Small intestine (tissue), 7 donors: ENCODE data around the gene CDH8. TPM values are rescaled to one million over a fixed set of nuclear protein-coding genes. Genes with fewer than 3 reads are reported as not detected.
"Not testable (repeated sequence)": the region's sequence is repeated elsewhere in the genome, so short reads cannot be mapped to it uniquely, and the experiment has no call there.

Source experiments
- DNase-seq, 2 donors: peaks; one replicate each; pipeline versions ENCODE4 v3.0.0 to v3.0.0-alpha.2; 2013
- FAIRE-seq: peaks from 2 replicates; lab custom pipeline; 2012; peaks lifted over from hg19 to GRCh38; lab: Jason Lieb, UNC
- H3K27ac ChIP-seq, 3 donors: one replicate each; pipeline ENCODE4 v1.5.1; 2013; ENCODE audit warnings: low read length in 2 of 3, mild to moderate bottlenecking in 2 of 3, control low read depth in 1 of 3, inconsistent platforms in 1 of 3, low read depth in 1 of 3, moderate library complexity in 1 of 3
- H3K27me3 ChIP-seq, 3 donors: one replicate each; pipeline ENCODE4 v1.6.1; 2013; ENCODE audit warnings: low read length in 3 of 3, inconsistent platforms in 1 of 3; ENCODE audit not compliant: control insufficient read depth in 3 of 3, insufficient read depth in 3 of 3
- H3K36me3 ChIP-seq, 3 donors: one replicate each; pipeline ENCODE4 v1.6.1; 2013; ENCODE audit warnings: low read length in 3 of 3, inconsistent platforms in 1 of 3, low read depth in 1 of 3, mild to moderate bottlenecking in 1 of 3, moderate library complexity in 1 of 3; ENCODE audit not compliant: control insufficient read depth in 3 of 3, insufficient read depth in 2 of 3
- H3K4me1 ChIP-seq, 3 donors: one replicate each; pipeline ENCODE4 v1.6.1; 2013; ENCODE audit warnings: low read length in 2 of 3, inconsistent platforms in 1 of 3, low read depth in 1 of 3, mild to moderate bottlenecking in 1 of 3, moderate library complexity in 1 of 3; ENCODE audit not compliant: control insufficient read depth in 3 of 3, insufficient read depth in 2 of 3
- H3K4me3 ChIP-seq, 3 donors: one replicate each; pipeline ENCODE4 v1.5.1; 2013; ENCODE audit warnings: low read length in 3 of 3, control low read depth in 1 of 3, inconsistent platforms in 1 of 3, low read depth in 1 of 3, mild to moderate bottlenecking in 1 of 3, moderate library complexity in 1 of 3
- H3K9me3 ChIP-seq, 2 donors: one replicate each; pipeline ENCODE4 v1.6.1; 2013; ENCODE audit warnings: low read depth in 1 of 2, low read length in 1 of 2; ENCODE audit not compliant: control insufficient read depth in 2 of 2, insufficient read depth in 1 of 2
- WGBS, 3 donors: extraction: QIAGEN DNeasy Blood & Tissue Kit; methylation state at CpG; one replicate each; pipeline ENCODE4 v1.1.7; 2013; 5-methylcytosine and 5-hydroxymethylcytosine counted together
- polyA plus RNA-seq, 4 donors: library from polyadenylated mRNA; stranded (reverse) in 3 of 4; unstranded in 1 of 4; fragments of 200-250 nt in 3 of 4; fragments of 120-200 nt in 1 of 4; gene quantifications; one replicate each; pipeline versions ENCODE4 v1.2.1 to v1.2.3, GENCODE V29; 2013
- donor health status: healthy with polysubstance abuse.
- donor health status: control.
- donor health status: control.
- donor health status: Bipolar disorder and iron deficiency.
- donor health status: healthy.

Gene CDH8
- polyA plus RNA-seq, 4 donors: 1.1 TPM; not detected in 2

DNA sequence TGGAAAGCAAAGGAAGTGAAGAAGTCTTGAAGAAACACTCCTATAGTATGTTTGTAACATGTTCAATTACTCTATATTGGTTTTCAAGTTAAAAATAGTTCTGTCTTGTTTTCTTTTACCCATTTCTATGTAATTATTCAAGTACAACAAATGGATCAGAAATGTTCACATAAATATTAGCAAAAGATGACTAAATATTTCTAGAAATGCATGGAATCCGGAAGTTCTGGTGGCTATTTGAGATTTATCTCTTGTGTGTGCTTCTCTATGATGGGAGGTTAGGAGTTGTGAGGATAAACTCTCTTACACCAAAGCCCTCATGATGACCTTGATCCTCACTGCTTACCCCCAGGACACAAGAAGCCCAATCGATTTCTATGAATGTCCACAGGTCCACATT, 237.5 kb downstream of the CDH8 start:
- 43 to 73% (median 53%) methylated on average over 2 of the region's 2 CpGs for WGBS, 3 donors
- no peak for DNase-seq
- Histone ChIP-seq H3K4me1 (no peaks in the 10 kb centered on the region), H3K36me3 (no peaks in the 10 kb centered on the region), H3K9me3 (no peaks in the 10 kb centered on the region), H3K27ac (no peak overlapping the region), H3K27me3 (no peaks in the 10 kb centered on the region), H3K4me3 (no peak overlapping the region)
- FAIRE-seq: no peak

- H3K36me3 ChIP-seq: no peaks in the 10 kb centered on the region
- no peaks in the 10 kb centered on the region for H3K27me3 ChIP-seq
- H3K9me3 ChIP-seq: no peaks in the 10 kb centered on the region
- DNase-seq: no peak
- H3K4me1 ChIP-seq: no peaks in the 10 kb centered on the region
- no peak overlapping the region for H3K4me3 ChIP-seq
- H3K27ac ChIP-seq: no peak overlapping the region
- no peak for FAIRE-seq
- 56 to 80% (median 59%) methylated on average over 1 of the region's 1 CpG for WGBS, 3 donors
These were observed 238.2 kb downstream of the CDH8 start for GRCh38 chr16:61797961-61798507.

GRCh38 chr16:61797296-61797795, 238.9 kb downstream of the CDH8 start:
- no peaks in the 10 kb centered on the region for H3K4me1 ChIP-seq
- no peak for FAIRE-seq

DNA sequence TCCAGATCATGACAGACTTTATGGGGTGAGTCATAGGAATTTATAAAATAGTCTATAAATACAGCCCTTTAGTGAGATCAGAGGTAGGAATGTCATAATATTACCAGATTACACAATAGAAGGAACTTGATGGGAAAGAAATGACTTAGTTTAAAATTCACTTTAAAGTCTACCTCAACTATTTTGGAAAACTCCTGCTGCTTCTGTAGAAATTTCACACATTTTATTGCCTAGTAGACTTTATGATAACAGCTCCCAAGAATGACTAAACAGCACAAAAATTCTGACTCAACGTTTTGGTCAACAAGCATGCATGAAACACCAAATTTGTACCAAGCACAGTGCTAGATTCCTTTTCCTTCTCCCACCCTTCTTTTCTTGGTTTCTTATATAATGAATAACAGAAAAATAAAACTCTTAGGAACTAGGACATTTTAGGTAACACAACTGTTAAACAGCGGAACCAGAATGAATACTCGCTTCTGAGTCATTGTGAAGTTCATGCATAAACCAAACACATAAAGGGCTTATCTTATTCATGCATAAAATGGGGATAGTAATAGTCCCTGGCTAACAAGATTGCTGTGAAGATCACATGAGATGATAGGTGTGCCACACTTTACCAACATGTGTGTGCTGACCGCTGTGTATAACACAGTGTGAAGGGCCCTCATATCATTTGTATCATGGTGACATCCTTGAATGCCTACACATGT, 243.9 kb downstream of the CDH8 start:
- H3K36me3 ChIP-seq: no peaks in the 10 kb centered on the region
- H3K9me3 ChIP-seq: no peaks in the 10 kb centered on the region
- FAIRE-seq: no peak

More at GRCh38 chr16:61797296-61797795, 238.9 kb downstream of the CDH8 start:
- DNase-seq: no peak
- H3K4me3 ChIP-seq: no peak overlapping the region
- 46 to 63% (median 51%) methylated on average over 3 of the region's 3 CpGs for WGBS, 3 donors
- H3K27me3 ChIP-seq: no peaks in the 10 kb centered on the region
- H3K9me3 ChIP-seq: no peaks in the 10 kb centered on the region
- H3K36me3 ChIP-seq: no peaks in the 10 kb centered on the region
- H3K27ac ChIP-seq: no peak overlapping the region

GRCh38 chr16:61791464-61791863, 244.8 kb downstream of the CDH8 start:
- WGBS, 3 donors: 53 to 64% (median 61%) methylated on average over 2 of the region's 2 CpGs
- no peak for FAIRE-seq

More for the DNA sequence above, 243.9 kb downstream of the CDH8 start:
- Histone ChIP-seq H3K27me3 (no peaks in the 10 kb centered on the region), H3K4me1 (no peaks in the 10 kb centered on the region), H3K4me3 (no peak overlapping the region), H3K27ac (no peak overlapping the region)
- 84 to 86% (median 86%) methylated on average over 4 of the region's 4 CpGs for WGBS, 3 donors
- DNase-seq: no peak

DNA sequence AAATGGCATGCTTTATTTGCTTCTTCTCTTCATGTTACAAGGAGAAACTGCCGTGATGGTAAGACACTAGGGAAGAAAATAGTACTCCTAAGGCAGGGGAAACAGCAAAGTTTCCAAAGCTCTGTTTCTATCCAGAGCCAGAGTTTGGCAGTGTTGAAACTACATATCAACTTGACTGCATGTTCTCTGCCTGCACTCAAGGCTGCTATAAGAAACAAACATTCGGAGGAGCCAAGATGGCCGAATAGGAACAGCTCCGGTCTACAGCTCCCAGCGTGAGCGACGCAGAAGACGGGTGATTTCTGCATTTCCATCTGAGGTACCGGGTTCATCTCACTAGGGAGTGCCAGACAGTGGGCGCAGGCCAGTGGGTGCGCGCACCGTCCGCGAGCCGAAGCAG, 254.4 kb downstream of the CDH8 start:
- not testable (repeated sequence) for H3K4me1 ChIP-seq, DNase-seq, H3K27ac ChIP-seq, H3K27me3 ChIP-seq, FAIRE-seq, H3K9me3 ChIP-seq, H3K4me3 ChIP-seq, H3K36me3 ChIP-seq
- 94 to 97% (median 94%) methylated on average over 14 to 16 of the region's 16 CpGs for WGBS, 3 donors

More at GRCh38 chr16:61791464-61791863, 244.8 kb downstream of the CDH8 start:
- Histone ChIP-seq H3K27me3 (no peaks in the 10 kb centered on the region), H3K4me1 (no peaks in the 10 kb centered on the region), H3K4me3 (no peak overlapping the region), H3K9me3 (no peaks in the 10 kb centered on the region), H3K27ac (no peak overlapping the region), H3K36me3 (no peaks in the 10 kb centered on the region)
- no peak for DNase-seq

DNA sequence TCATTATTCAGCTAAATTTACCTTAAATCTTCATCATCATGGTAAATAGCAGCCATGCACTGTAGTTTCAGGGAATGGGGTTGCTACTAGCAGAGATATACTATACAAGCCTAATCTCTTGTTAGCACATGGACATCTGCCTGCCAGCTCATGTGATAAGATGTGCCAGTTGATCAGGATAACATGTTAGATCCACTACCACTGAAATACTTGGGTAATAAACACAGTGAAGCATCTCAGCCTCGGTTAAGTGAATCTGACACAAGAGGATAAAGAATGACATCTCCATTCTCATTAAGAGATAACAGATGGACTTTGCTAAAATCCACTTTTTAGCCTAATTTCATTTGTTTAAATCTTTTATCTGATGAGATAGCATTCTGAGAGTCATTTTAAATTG, 256.1 kb downstream of the CDH8 start:
- H3K36me3 ChIP-seq: no peaks in the 10 kb centered on the region
- no peaks in the 10 kb centered on the region for H3K27me3 ChIP-seq
- H3K4me3 ChIP-seq: no peak overlapping the region
- DNase-seq (no peak), FAIRE-seq (no peak)
- H3K27ac ChIP-seq: no peak overlapping the region
- WGBS, 3 donors: 26 to 41% (median 29%) methylated on average over 1 of the region's 1 CpG
- no peaks in the 10 kb centered on the region for H3K4me1 ChIP-seq
- H3K9me3 ChIP-seq: no peaks in the 10 kb centered on the region

DNA sequence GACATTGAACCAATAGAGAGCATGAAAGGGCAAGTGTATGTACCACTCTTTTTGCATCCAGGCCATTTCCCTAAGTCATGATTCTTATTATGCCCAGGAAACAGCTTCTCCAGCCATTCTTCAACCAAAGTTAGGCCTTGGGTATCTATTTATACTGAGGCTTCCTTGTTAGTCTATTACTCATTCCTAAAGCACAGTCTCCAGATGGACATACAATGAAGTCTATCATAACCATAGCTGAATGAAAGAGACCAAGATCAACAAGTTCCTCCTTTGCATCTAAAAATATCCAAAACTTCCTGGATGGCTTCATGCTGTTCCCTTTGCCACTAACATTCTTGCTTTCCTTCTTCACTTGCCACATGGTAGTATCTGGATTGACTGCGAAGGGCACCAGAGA, 265.9 kb downstream of the CDH8 start:
- H3K36me3 ChIP-seq: no peaks in the 10 kb centered on the region
- no peak overlapping the region for H3K27ac ChIP-seq
- H3K27me3 ChIP-seq: no peaks in the 10 kb centered on the region
- H3K9me3 ChIP-seq: no peaks in the 10 kb centered on the region
- DNase-seq (no peak), FAIRE-seq (no peak)
- 71 to 94% (median 87%) methylated on average over 1 of the region's 1 CpG for WGBS, 3 donors
- no peak overlapping the region for H3K4me3 ChIP-seq
- H3K4me1 ChIP-seq: no peaks in the 10 kb centered on the region
